GM23338 (cell line): ENCODE results near the gene FTCD. TPM values are rescaled to one million over a fixed set of nuclear protein-coding genes. Genes with fewer than 3 reads are reported as not detected.
A peak's percentile ranks its signal among the peaks of the same experiment; 100 is the strongest.
"Not testable (repeated sequence)": the region's sequence is repeated elsewhere in the genome, so short reads cannot be mapped to it uniquely, and the experiment has no call there.

Experiments
- ATAC-seq: fragments of 200-7000 bp; cut with Tn5 transposase; 3 replicates; pipeline ENCODE4 v1.9.1; 2020
- DNase-seq: peaks from one replicate; pipeline ENCODE4 v3.0.0-alpha.2; 2015; ENCODE audit warnings: low spot score
- H2AFZ ChIP-seq: fragments of 200-600 bp; sonication (generic); 2 replicates; pipeline ENCODE4 v1.8.0; 2016; ENCODE audit warnings: antibody characterized with exemption, mild to moderate bottlenecking, moderate library complexity
- H3F3A ChIP-seq: fragments of 200-600 bp; sonication (generic); replicated peaks from 2 replicates; pipeline ENCODE4 v1.8.0; 2017; ENCODE audit warnings: antibody characterized with exemption, mixed run types, low read depth
- H3K27ac ChIP-seq: fragments of 200-600 bp; sonication (generic); 2 replicates; pipeline ENCODE4 v1.6.1; 2016; ENCODE audit warnings: low read depth
- H3K27me3 ChIP-seq: fragments of 200-600 bp; sonication (generic); 2 replicates; pipeline ENCODE4 v1.8.0; 2016; ENCODE audit warnings: mild to moderate bottlenecking, mixed run types, moderate library complexity; ENCODE audit not compliant: insufficient read depth
- H3K36me3 ChIP-seq: fragments of 200-600 bp; sonication (generic); 2 replicates; pipeline ENCODE4 v1.8.0; 2016; ENCODE audit warnings: mild to moderate bottlenecking; ENCODE audit not compliant: insufficient read depth
- H3K4me1 ChIP-seq: fragments of 200-600 bp; sonication (generic); 2 replicates; pipeline ENCODE4 v1.8.0; 2016; ENCODE audit warnings: mild to moderate bottlenecking, moderate library complexity; ENCODE audit not compliant: insufficient read depth
- H3K4me2 ChIP-seq: fragments of 200-600 bp; sonication (generic); 2 replicates; pipeline ENCODE4 v1.7.1; 2017; ENCODE audit warnings: mixed run types
- H3K4me3 ChIP-seq: fragments of 200-600 bp; sonication (generic); 2 replicates; pipeline ENCODE4 v1.6.1; 2016; ENCODE audit warnings: mixed run types
- H3K79me2 ChIP-seq: fragments of 200-600 bp; sonication (generic); replicated peaks from 2 replicates; pipeline ENCODE4 v1.8.0; 2017; ENCODE audit warnings: mild to moderate bottlenecking; ENCODE audit not compliant: insufficient read depth
- H3K9me2 ChIP-seq: fragments of 200-600 bp; sonication (generic); 2 replicates; pipeline ENCODE4 v1.8.0; 2017; ENCODE audit not compliant: insufficient read depth
- H4K20me1 ChIP-seq: fragments of 200-600 bp; sonication (generic); replicated peaks from 2 replicates; pipeline ENCODE4 v1.8.0; 2017; ENCODE audit warnings: mild to moderate bottlenecking; ENCODE audit not compliant: insufficient read depth
- H3K27ac Mint-ChIP-seq: 2 replicates; pipeline ENCODE4 v1.8.0; 2020; ENCODE audit warnings: inconsistent platforms, mild to moderate bottlenecking, moderate library complexity, mixed read lengths
- H3K27me3 Mint-ChIP-seq: 3 replicates; pipeline ENCODE4 v1.8.0; 2022; ENCODE audit warnings: low read depth, mild to moderate bottlenecking, moderate library complexity, mixed read lengths, inconsistent platforms; ENCODE audit not compliant: insufficient read depth, poor library complexity
- H3K36me3 Mint-ChIP-seq: 3 replicates; pipeline ENCODE4 v1.8.0; 2021; ENCODE audit warnings: low read depth, mild to moderate bottlenecking, inconsistent platforms, moderate library complexity, mixed read lengths
- H3K4me1 Mint-ChIP-seq: 3 replicates; pipeline ENCODE4 v1.8.0; 2020; ENCODE audit warnings: mild to moderate bottlenecking, inconsistent platforms, mixed read lengths
- H3K4me3 Mint-ChIP-seq: 3 replicates; pipeline ENCODE4 v1.8.0; 2021; ENCODE audit warnings: moderate library complexity, mild to moderate bottlenecking, inconsistent platforms, mixed read lengths
- H3K9me3 Mint-ChIP-seq: 3 replicates; pipeline ENCODE4 v1.8.0; 2020; ENCODE audit warnings: moderate library complexity, mild to moderate bottlenecking, inconsistent platforms, mixed read lengths
- CREB1 ChIP-seq: fragments of 250-450 bp; sonication (Bioruptor Pico); IDR thresholded peaks from 2 replicates; pipeline ENCODE4 v1.5.0; 2020; ENCODE audit warnings: low read depth, mild to moderate bottlenecking, moderate library complexity
- JUNB ChIP-seq: IDR thresholded peaks from one replicate; pipeline ENCODE4 v1.6.1; 2016; ENCODE audit warnings: antibody characterized with exemption; ENCODE audit not compliant: unreplicated experiment
- STAT1 ChIP-seq: IDR thresholded peaks from one replicate; pipeline ENCODE4 v1.6.1; 2016; ENCODE audit warnings: antibody characterized with exemption; ENCODE audit not compliant: unreplicated experiment
- ZNF114 ChIP-seq: fragments of 250-450 bp; sonication (Bioruptor Pico); IDR thresholded peaks from 2 replicates; pipeline ENCODE4 v1.5.0; 2020; ENCODE audit warnings: mild to moderate bottlenecking, moderate library complexity
- ZNF331 ChIP-seq: fragments of 250-450 bp; sonication (Bioruptor Pico); IDR thresholded peaks from 2 replicates; pipeline ENCODE4 v1.5.0; 2020; ENCODE audit warnings: low read depth, mild to moderate bottlenecking, moderate library complexity
- polyA plus RNA-seq: library from polyadenylated mRNA; unstranded; fragments of >200 nt; fragmentation: Nextera tagmentation; extraction: Ambion mirVana; gene quantifications from 2 replicates; pipeline ENCODE4 v1.2.1, GENCODE V29; 2016
- total RNA-seq: library from RNA; depleted of rRNA; stranded (reverse); fragments of >200 nt; shearing (Covaris generic); gene quantifications from 2 replicates; pipeline ENCODE4 v1.2.3, GENCODE V29; 2014
- TF ChIP-seq, protein P1 (sequence below), 2 experiments: fragments of 200-600 bp in 1 of 2; sonication (generic) in 1 of 2; conservative IDR thresholded peaks; 2 replicates each; pipeline versions ENCODE4 v1.5.1 to v1.6.1; 2016 to 2017; ENCODE audit warnings: antibody characterized with exemption in 2 of 2, low read depth in 2 of 2, mild to moderate bottlenecking in 2 of 2, moderate library complexity in 1 of 2
- TF ChIP-seq, protein P2 (sequence below): IDR thresholded peaks from one replicate; pipeline ENCODE4 v1.6.1; 2018; ENCODE audit warnings: antibody characterized with exemption; ENCODE audit not compliant: unreplicated experiment

Gene FTCD
- total and polyA plus RNA-seq, 2 experiments from 2014 or later: 0.90 to 2.3 TPM

DNA sequence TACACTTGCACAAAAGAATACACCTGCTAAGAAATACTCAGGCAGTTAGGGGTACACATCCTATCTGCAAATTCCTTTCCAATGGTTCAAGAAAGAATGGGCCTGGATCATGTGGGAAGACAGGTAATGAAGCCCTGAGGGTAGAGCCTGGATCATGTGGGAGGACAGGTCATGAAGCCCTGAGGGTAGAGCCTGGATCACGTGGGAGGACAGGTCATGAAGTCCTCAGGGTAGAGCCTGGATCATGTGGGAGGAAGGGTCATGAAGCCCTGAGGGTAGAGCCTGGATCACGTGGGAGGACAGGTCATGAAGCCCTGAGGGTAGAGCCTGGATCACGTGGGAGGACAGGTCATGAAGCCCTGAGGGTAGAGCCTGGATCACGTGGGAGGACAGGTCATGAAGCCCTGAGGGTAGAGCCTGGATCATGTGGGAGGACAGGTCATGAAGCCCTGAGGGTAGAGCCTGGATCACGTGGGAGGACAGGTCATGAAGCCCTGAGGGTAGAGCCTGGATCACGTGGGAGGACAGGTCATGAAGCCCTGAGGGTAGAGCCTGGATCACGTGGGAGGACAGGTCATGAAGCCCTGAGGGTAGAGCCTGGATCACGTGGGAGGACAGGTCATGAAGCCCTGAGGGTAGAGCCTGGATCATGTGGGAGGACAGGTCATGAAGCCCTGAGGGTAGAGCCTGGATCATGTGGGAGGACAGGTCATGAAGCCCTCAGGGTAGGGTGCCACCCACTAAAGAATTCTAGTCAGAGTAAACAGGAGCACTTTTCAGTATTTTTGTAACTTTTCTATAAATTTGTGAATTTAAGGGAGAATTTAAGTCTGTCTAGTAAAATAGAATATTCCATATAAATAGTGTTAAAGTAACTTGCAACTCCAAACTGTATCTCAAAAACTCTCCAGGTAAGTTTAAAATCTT, 45.8 kb upstream of the FTCD start:
- not testable (repeated sequence) for H2AFZ ChIP-seq, H3K4me2 ChIP-seq, H3F3A ChIP-seq, ATAC-seq, H3K4me1 Mint-ChIP-seq, H3K27ac ChIP-seq, H3K4me3 Mint-ChIP-seq, H3K27me3 ChIP-seq, H3K9me3 Mint-ChIP-seq, H3K27ac Mint-ChIP-seq, H3K27me3 Mint-ChIP-seq, H3K4me3 ChIP-seq, H3K9me2 ChIP-seq, DNase-seq, H3K4me1 ChIP-seq
- H3K36me3 Mint-ChIP-seq: peaks cover 70% of the 10 kb centered on the region
- Histone ChIP-seq H3K36me3 (peaks cover 43% of the 10 kb centered on the region), H3K79me2 (peaks cover 21% of the 10 kb centered on the region), H4K20me1 (peaks cover 20% of the 10 kb centered on the region)

DNA sequence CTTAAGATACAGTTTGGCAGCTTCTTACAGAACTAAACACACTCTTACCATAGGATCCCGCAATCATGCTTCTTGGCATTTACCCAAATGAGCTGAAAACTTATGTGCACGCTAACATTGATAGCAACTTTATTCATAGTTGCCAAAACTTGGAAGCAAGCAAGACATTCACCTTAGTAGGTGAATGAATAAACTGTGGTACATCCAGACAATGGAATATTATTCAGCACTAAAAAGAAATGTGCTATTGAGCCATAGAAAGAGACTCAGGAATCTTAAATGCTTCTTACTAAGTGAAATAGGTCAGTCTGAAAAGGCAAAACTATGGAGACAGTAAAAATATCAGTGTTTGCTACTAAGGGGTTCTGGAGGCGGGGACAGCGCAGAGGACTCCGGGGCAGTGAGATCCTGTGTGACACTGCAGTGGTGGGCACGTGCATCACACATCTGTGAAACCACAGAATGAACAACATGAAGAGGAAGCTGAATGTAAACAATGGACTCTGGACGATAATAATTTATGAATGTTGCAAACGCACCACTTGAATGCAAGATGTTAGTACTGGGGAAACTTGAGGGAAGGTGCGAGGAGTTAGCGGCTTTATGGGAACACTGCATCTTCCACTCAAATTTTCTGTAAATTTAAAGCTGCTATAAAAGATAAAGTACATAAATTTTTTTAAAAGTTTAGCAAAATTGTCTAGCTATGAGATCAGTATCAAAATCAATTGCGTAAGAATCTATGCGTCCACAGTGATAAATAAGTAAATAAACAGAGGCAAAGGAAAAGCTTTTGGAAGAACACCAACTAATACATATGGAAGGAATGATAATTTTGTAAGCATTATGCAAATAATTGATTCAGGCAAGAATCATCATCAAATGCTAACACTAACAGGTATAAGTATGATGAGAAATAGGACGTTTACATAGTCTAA, 44.3 kb upstream of the FTCD start:
- Histone ChIP-seq H3K4me3 (no peak overlapping the region), H3K4me1 (no peaks in the 10 kb centered on the region), H3K79me2 (peaks cover 21% of the 10 kb centered on the region), H4K20me1 (peaks cover 20% of the 10 kb centered on the region), H3K4me2 (no peak overlapping the region), H3K27me3 (no peaks in the 10 kb centered on the region), H2AFZ (no peak overlapping the region), H3K36me3 (peaks cover 36% of the 10 kb centered on the region), H3K9me2 (no peaks in the 10 kb centered on the region), H3F3A (peaks cover 3% of the 10 kb centered on the region; the same call in 1 of the 2 replicates), H3K27ac (no peak overlapping the region)
- DNase-seq (no peak), ATAC-seq (no peak)
- peaks cover 2% of the 10 kb centered on the region for H3K27me3 Mint-ChIP-seq
- H3K27ac Mint-ChIP-seq: no peak overlapping the region
- TF ChIP-seq CREB1 (CRISPR knock-in tag) (no peak), ZNF331 (no peak), ZNF114 (no peak), JUNB (no peak)
- TF ChIP-seq, protein P1, sequence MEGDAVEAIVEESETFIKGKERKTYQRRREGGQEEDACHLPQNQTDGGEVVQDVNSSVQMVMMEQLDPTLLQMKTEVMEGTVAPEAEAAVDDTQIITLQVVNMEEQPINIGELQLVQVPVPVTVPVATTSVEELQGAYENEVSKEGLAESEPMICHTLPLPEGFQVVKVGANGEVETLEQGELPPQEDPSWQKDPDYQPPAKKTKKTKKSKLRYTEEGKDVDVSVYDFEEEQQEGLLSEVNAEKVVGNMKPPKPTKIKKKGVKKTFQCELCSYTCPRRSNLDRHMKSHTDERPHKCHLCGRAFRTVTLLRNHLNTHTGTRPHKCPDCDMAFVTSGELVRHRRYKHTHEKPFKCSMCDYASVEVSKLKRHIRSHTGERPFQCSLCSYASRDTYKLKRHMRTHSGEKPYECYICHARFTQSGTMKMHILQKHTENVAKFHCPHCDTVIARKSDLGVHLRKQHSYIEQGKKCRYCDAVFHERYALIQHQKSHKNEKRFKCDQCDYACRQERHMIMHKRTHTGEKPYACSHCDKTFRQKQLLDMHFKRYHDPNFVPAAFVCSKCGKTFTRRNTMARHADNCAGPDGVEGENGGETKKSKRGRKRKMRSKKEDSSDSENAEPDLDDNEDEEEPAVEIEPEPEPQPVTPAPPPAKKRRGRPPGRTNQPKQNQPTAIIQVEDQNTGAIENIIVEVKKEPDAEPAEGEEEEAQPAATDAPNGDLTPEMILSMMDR (conservative IDR thresholded peaks at IDR 0.05; ENCODE audit: low read depth in 2 of 2): no peak
- H3K4me1 Mint-ChIP-seq: peaks cover 4% of the 10 kb centered on the region; the same call in 2 of the 3 replicates
- H3K4me3 Mint-ChIP-seq: no peak overlapping the region
- H3K9me3 Mint-ChIP-seq: no peaks in the 10 kb centered on the region
- H3K36me3 Mint-ChIP-seq: peaks cover 67% of the 10 kb centered on the region

DNA sequence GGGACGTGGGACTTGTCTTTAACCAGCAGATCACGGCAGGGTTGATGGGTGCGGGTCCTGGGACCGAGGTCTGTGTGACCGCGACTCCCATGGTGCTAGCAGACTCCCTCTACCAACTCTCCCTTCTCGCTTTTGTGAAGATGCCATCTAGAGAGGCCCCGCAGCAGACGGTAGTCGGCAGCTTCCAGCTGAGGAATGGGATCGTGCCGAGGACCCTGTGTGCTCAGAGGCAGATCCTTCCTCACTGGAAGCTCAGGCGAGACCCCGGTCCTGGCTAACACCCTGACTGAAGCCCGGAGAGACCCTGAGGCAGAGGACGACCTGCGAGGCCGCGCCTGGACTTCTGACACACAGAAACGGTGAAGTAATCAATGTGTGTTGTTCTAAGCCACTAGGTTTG, 41.4 kb upstream of the FTCD start:
- Mint-ChIP-seq H3K27ac (peak overlapping the region; percentile 63; the same call in 1 of the 2 replicates), H3K4me1 (no peaks in the 10 kb centered on the region), H3K27me3 (peaks cover 7% of the 10 kb centered on the region), H3K9me3 (no peaks in the 10 kb centered on the region), H3K36me3 (peaks cover 75% of the 10 kb centered on the region), H3K4me3 (no peak overlapping the region)
- Histone ChIP-seq H3K4me3 (no peak overlapping the region), H3K27me3 (no peaks in the 10 kb centered on the region), H3K36me3 (peaks cover 25% of the 10 kb centered on the region), H3K27ac (0 out of 2 replicates have a peak overlapping the region, but pooled peaks have one; percentile 59), H4K20me1 (peaks cover 10% of the 10 kb centered on the region), H3K4me2 (no peak overlapping the region), H3K4me1 (no peaks in the 10 kb centered on the region), H2AFZ (no peak overlapping the region), H3F3A (peaks cover 8% of the 10 kb centered on the region), H3K9me2 (no peaks in the 10 kb centered on the region), H3K79me2 (peaks cover 21% of the 10 kb centered on the region)
- DNase-seq (no peak), ATAC-seq (no peak)
- no peak for TF ChIP-seq STAT1
- no peak for TF ChIP-seq ZNF331
- TF ChIP-seq JUNB: no peak
- TF ChIP-seq, protein P2, sequence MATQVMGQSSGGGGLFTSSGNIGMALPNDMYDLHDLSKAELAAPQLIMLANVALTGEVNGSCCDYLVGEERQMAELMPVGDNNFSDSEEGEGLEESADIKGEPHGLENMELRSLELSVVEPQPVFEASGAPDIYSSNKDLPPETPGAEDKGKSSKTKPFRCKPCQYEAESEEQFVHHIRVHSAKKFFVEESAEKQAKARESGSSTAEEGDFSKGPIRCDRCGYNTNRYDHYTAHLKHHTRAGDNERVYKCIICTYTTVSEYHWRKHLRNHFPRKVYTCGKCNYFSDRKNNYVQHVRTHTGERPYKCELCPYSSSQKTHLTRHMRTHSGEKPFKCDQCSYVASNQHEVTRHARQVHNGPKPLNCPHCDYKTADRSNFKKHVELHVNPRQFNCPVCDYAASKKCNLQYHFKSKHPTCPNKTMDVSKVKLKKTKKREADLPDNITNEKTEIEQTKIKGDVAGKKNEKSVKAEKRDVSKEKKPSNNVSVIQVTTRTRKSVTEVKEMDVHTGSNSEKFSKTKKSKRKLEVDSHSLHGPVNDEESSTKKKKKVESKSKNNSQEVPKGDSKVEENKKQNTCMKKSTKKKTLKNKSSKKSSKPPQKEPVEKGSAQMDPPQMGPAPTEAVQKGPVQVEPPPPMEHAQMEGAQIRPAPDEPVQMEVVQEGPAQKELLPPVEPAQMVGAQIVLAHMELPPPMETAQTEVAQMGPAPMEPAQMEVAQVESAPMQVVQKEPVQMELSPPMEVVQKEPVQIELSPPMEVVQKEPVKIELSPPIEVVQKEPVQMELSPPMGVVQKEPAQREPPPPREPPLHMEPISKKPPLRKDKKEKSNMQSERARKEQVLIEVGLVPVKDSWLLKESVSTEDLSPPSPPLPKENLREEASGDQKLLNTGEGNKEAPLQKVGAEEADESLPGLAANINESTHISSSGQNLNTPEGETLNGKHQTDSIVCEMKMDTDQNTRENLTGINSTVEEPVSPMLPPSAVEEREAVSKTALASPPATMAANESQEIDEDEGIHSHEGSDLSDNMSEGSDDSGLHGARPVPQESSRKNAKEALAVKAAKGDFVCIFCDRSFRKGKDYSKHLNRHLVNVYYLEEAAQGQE: no peak
- no peak for TF ChIP-seq CREB1 (CRISPR knock-in tag)
- TF ChIP-seq, protein P1 (conservative IDR thresholded peaks at IDR 0.05; ENCODE audit: low read depth in 2 of 2): no peak
